HG03342 (cell line): ENCODE data around the gene EEF1E1.
"Not testable (repeated sequence)": the region's sequence is repeated elsewhere in the genome, so short reads cannot be mapped to it uniquely, and the experiment has no call there.

Experiments
- ATAC-seq: cut with Tn5 transposase; IDR thresholded peaks from one replicate; pipeline ENCODE4 v1.9.1; 2021; ENCODE audit warnings: mild to moderate bottlenecking, moderate library complexity; ENCODE audit not compliant: unreplicated experiment

The EEF1E1 gene

GRCh38 chr6:8064638-8065518 lies 37.5 kb downstream of the EEF1E1 start:
- no peak for ATAC-seq

GRCh38 chr6:8063761-8064637 lies 38.3 kb downstream of the EEF1E1 start, which contains the start of gene BLOC1S5:
Gene BLOC1S5 (minus strand): TSS chr6:8064389. CDS start chr6:8064376, 13 bp downstream.
- peak; percentile 93 for ATAC-seq

GRCh38 chr6:8061736-8062135 lies 40.6 kb downstream of the EEF1E1 start:
- no peak for ATAC-seq

- no peak for ATAC-seq
Observed at GRCh38 chr6:8060346-8060745, 42.0 kb downstream of the EEF1E1 start.

- no peak for ATAC-seq
Observed at GRCh38 chr6:8059129-8059528, 43.2 kb downstream of the EEF1E1 start.

GRCh38 chr6:8057793-8058192 lies 44.6 kb downstream of the EEF1E1 start:
- ATAC-seq = no peak

- no peak for ATAC-seq
Observed at GRCh38 chr6:8057263-8057662, 45.1 kb downstream of the EEF1E1 start.

GRCh38 chr6:8054276-8054675 lies 48.1 kb downstream of the EEF1E1 start:
- no peak for ATAC-seq

- no peak for ATAC-seq
Observed at GRCh38 chr6:8047541-8048292, 54.6 kb downstream of the EEF1E1 start.

GRCh38 chr6:8045769-8046168 lies 56.6 kb downstream of the EEF1E1 start:
- not testable (repeated sequence) for ATAC-seq

GRCh38 chr6:8043221-8043620 lies 59.1 kb downstream of the EEF1E1 start:
- ATAC-seq = no peak

- no peak for ATAC-seq
Observed at GRCh38 chr6:8041913-8042583, 60.3 kb downstream of the EEF1E1 start.

- not testable (repeated sequence) for ATAC-seq
Observed at GRCh38 chr6:8034107-8034506, 68.2 kb downstream of the EEF1E1 start.

- no peak for ATAC-seq
Observed at GRCh38 chr6:8030920-8031319, 71.4 kb downstream of the EEF1E1 start.
